Prostate gland (tissue), 2 donors: Measurements from ENCODE around the gene RET. TPM values are rescaled to one million over a fixed set of nuclear protein-coding genes. Genes with fewer than 3 reads are reported as not detected.

ENCODE experiments used
- DNase-seq: peaks from one replicate; pipeline ENCODE4 v3.0.0-alpha.2; 2019; ENCODE audit warnings: low spot score
- H3K27ac ChIP-seq, 2 donors: fragments of 200-600 bp; sonication (generic); 2 replicates each; pipeline ENCODE4 v1.5.1; 2017 to 2019
- H3K27me3 ChIP-seq: fragments of 200-600 bp; sonication (generic); replicated peaks from 2 replicates; pipeline ENCODE4 v1.5.1; 2019; ENCODE audit not compliant: insufficient read depth
- H3K36me3 ChIP-seq, 2 donors: fragments of 200-600 bp; sonication (generic); 1 replicate in 1 of 2; 2 replicates in 1 of 2; pipeline versions ENCODE4 v1.5.1 to v1.8.1; 2017 to 2019
- H3K4me1 ChIP-seq: fragments of 200-600 bp; sonication (generic); replicated peaks from 2 replicates; pipeline ENCODE4 v1.5.1; 2019
- H3K4me3 ChIP-seq, 2 donors: fragments of 200-600 bp; sonication (generic); 2 replicates each; pipeline ENCODE4 v1.5.1; 2017 to 2019
- H3K9me3 ChIP-seq: fragments of 200-600 bp; sonication (generic); 2 replicates; pipeline ENCODE4 v1.5.1; 2017
- CTCF ChIP-seq, 4 experiments: fragments of 200-600 bp in 2 of 4; fragments of 450-650 bp in 2 of 4; sonication (generic) in 2 of 4; IDR thresholded peaks; 1 replicate in 3 of 4; 2 replicates in 1 of 4; pipeline ENCODE4 v1.5.1; 2016 to 2019; ENCODE audit warnings: antibody characterized with exemption in 4 of 4, mild to moderate bottlenecking in 2 of 4, moderate library complexity in 2 of 4
- POLR2A ChIP-seq: fragments of 450-650 bp; IDR thresholded peaks from one replicate; pipeline ENCODE4 v1.6.1; 2016; ENCODE audit warnings: antibody characterized with exemption, mild to moderate bottlenecking
- POLR2AphosphoS5 ChIP-seq: sonication (generic); formaldehyde crosslinking; IDR thresholded peaks from one replicate; pipeline ENCODE4 v1.6.1; 2017; ENCODE audit warnings: antibody characterized with exemption
- WGBS: methylation state at CpG from one replicate; pipeline ENCODE4 v1.1.5; 2018; 5-methylcytosine and 5-hydroxymethylcytosine counted together
- intact Hi-C: fragments of 100-400 bp; cut with DNase I; formaldehyde crosslinking; loops from one replicate; pipeline ENCODE4 v1.14.2; 2022
- total RNA-seq, 2 donors: library from RNA; depleted of rRNA; stranded (reverse); fragments of >200 nt; gene quantifications; one replicate each; pipeline ENCODE4 v1.1.0, GENCODE V29; 2016

The RET gene
- total RNA-seq, 2 donors from 2014 or later: 3.6 to 8.7 TPM

DNA sequence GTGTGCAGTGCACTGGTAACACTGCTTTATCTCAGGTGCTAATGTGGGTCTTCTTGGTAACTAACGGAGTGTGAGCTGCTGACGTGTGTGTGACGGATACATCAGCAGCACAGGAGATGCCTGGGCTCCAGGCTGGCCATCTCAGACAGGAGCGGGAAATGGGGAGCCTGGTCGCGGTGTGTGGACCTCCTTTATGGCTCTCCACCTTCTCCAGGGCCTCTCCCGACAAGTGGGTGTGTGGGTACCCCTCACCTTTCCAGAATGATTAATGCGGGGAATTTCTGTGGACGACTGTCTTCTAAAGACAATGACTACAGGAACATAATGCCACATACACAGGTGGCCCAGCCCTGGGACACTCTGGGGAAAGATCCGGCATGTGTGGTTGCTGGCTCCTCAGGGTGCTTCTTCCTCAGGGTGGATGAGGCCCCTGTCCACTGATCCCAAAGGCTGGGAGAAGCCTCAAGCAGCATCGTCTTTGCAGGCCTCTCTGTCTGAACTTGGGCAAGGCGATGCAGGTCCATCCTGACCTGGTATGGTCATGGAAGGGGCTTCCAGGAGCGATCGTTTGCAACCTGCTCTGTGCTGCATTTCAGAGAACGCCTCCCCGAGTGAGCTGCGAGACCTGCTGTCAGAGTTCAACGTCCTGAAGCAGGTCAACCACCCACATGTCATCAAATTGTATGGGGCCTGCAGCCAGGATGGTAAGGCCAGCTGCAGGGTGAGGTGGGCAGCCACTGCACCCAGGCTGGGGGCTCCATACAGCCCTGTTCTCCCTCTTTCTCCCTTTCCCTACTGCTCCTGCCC lies 41.1 kb downstream of the RET start:
- DNase-seq: no peak

GRCh38 chr10:43118631-43119415 lies 42.0 kb downstream of the RET start:
- TF ChIP-seq CTCF (IDR thresholded peaks at IDR 0.05): no peak
- no peak for TF ChIP-seq POLR2A
- no peak for TF ChIP-seq POLR2AphosphoS5
- H3K4me1 ChIP-seq: no peaks in the 10 kb centered on the region
- H3K27me3 ChIP-seq: no peaks in the 10 kb centered on the region
- 88% methylated on average over 19 of the region's 19 CpGs for WGBS
- intact Hi-C loops: no loop called here
- no peak overlapping the region for H3K4me3 ChIP-seq
- H3K36me3 ChIP-seq: no peaks in the 10 kb centered on the region
- no peaks in the 10 kb centered on the region for H3K9me3 ChIP-seq
- no peak overlapping the region for H3K27ac ChIP-seq
- no peak for DNase-seq

More for the DNA sequence above, 41.1 kb downstream of the RET start:
- no peaks in the 10 kb centered on the region for H3K27me3 ChIP-seq
- no peak overlapping the region for H3K27ac ChIP-seq
- WGBS: 88% methylated on average over 18 of the region's 18 CpGs
- no peaks in the 10 kb centered on the region for H3K4me1 ChIP-seq
- H3K36me3 ChIP-seq: no peaks in the 10 kb centered on the region
- TF ChIP-seq POLR2AphosphoS5 (no peak), CTCF (IDR thresholded peaks at IDR 0.05) (no peak), POLR2A (no peak)
- no peaks in the 10 kb centered on the region for H3K9me3 ChIP-seq
- H3K4me3 ChIP-seq: no peak overlapping the region
- intact Hi-C loops: no loop called here

DNA sequence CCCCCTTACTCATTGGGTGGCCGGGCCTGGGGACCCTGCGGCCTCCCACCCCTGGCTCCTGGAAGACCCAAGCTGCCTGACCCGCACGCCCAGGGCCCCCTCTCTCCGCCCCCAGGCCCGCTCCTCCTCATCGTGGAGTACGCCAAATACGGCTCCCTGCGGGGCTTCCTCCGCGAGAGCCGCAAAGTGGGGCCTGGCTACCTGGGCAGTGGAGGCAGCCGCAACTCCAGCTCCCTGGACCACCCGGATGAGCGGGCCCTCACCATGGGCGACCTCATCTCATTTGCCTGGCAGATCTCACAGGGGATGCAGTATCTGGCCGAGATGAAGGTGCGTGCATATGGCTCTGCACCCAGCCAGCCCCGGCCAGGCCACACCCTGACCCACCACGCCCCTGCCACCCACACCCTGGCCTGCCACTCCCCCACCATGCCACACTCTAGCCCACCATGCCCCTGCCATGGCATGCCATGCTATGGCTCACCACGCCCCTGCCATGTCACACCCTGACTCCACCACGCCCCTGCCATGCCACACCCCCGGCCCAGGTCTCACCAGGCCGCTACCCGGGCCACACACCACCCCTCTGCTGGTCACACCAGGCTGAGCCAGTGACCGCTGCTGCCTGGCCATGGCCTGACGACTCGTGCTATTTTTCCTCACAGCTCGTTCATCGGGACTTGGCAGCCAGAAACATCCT lies 42.7 kb downstream of the RET start:
- no peaks in the 10 kb centered on the region for H3K36me3 ChIP-seq
- TF ChIP-seq CTCF (IDR thresholded peaks at IDR 0.05) (no peak), POLR2A (no peak), POLR2AphosphoS5 (no peak)
- H3K27ac ChIP-seq: no peak overlapping the region
- H3K27me3 ChIP-seq: no peaks in the 10 kb centered on the region
- H3K4me3 ChIP-seq: no peak overlapping the region
- intact Hi-C loops: no loop called here
- WGBS: 93% methylated on average over 21 of the region's 31 CpGs
- H3K9me3 ChIP-seq: no peaks in the 10 kb centered on the region
- DNase-seq: no peak
- H3K4me1 ChIP-seq: no peaks in the 10 kb centered on the region

- no peaks in the 10 kb centered on the region for H3K9me3 ChIP-seq
- WGBS: 85% methylated on average over 19 of the region's 19 CpGs
- no peaks in the 10 kb centered on the region for H3K4me1 ChIP-seq
- H3K4me3 ChIP-seq: no peak overlapping the region
- no peaks in the 10 kb centered on the region for H3K27me3 ChIP-seq
- DNase-seq: no peak
- H3K27ac ChIP-seq: no peak overlapping the region
- intact Hi-C loops: no loop called here
- H3K36me3 ChIP-seq: no peaks in the 10 kb centered on the region
- TF ChIP-seq CTCF (IDR thresholded peaks at IDR 0.05) (no peak), POLR2AphosphoS5 (no peak), POLR2A (no peak)
These were observed 43.5 kb downstream of the RET start for GRCh38 chr10:43120116-43120928.
